Smooth muscle cell (in vitro differentiated cells): ENCODE measurements around the gene MIGA2. TPM values are rescaled to one million over a fixed set of nuclear protein-coding genes. Genes with fewer than 3 reads are reported as not detected.

ENCODE experiments used
- DNase-seq: peaks from one replicate; lab custom pipeline; 2025; ENCODE audit not compliant: unreplicated experiment; lab: John Stamatoyannopoulos, UW
- H2AFZ ChIP-seq: fragments of 200-600 bp; sonication (generic); 2 replicates; pipeline ENCODE4 v1.6.0; 2016; ENCODE audit warnings: antibody characterized with exemption, low read depth, mild to moderate bottlenecking
- H3F3A ChIP-seq: fragments of 200-600 bp; sonication (generic); 2 replicates; pipeline ENCODE4 v1.6.0; 2017; ENCODE audit warnings: antibody characterized with exemption, low read depth
- H3K27ac ChIP-seq: fragments of 200-600 bp; sonication (generic); 2 replicates; pipeline ENCODE4 v1.5.1; 2016; ENCODE audit warnings: low read depth, mild to moderate bottlenecking
- H3K27me3 ChIP-seq: fragments of 200-600 bp; sonication (generic); 2 replicates; pipeline ENCODE4 v1.6.1; 2016; ENCODE audit warnings: low read depth, mild to moderate bottlenecking
- H3K36me3 ChIP-seq: fragments of 200-600 bp; sonication (generic); 2 replicates; pipeline ENCODE4 v1.5.1; 2016; ENCODE audit warnings: low read depth
- H3K4me1 ChIP-seq: fragments of 200-600 bp; sonication (generic); 2 replicates; pipeline ENCODE4 v1.5.1; 2016; ENCODE audit warnings: low read depth
- H3K4me2 ChIP-seq: fragments of 200-600 bp; sonication (generic); 2 replicates; pipeline ENCODE4 v1.6.0; 2016; ENCODE audit warnings: mild to moderate bottlenecking
- H3K4me3 ChIP-seq: fragments of 200-600 bp; sonication (generic); 2 replicates; pipeline ENCODE4 v1.5.1; 2016; ENCODE audit warnings: mild to moderate bottlenecking
- H3K79me2 ChIP-seq: fragments of 200-600 bp; sonication (generic); 2 replicates; pipeline ENCODE4 v1.6.0; 2016; ENCODE audit warnings: low read depth, mild to moderate bottlenecking
- H3K9ac ChIP-seq: fragments of 200-600 bp; sonication (generic); 2 replicates; pipeline ENCODE4 v1.6.0; 2016; ENCODE audit warnings: low read depth
- H3K9me3 ChIP-seq: fragments of 200-600 bp; sonication (generic); replicated peaks from 2 replicates; pipeline ENCODE4 v1.5.1; 2016; ENCODE audit warnings: low read depth
- H4K20me1 ChIP-seq: fragments of 200-600 bp; sonication (generic); 2 replicates; pipeline ENCODE4 v1.6.0; 2016; ENCODE audit warnings: low read depth
- WGBS: methylation state at CpG from one replicate; pipeline ENCODE4 v1.1.7; 2016; ENCODE audit warnings: low lambda C conversion rate; 5-methylcytosine and 5-hydroxymethylcytosine counted together
- polyA plus RNA-seq: library from polyadenylated mRNA; unstranded; fragments of >200 nt; fragmentation: Nextera tagmentation; extraction: Ambion mirVana; gene quantifications from 2 replicates; pipeline ENCODE4 v1.2.1, GENCODE V29; 2016
- total RNA-seq: library from RNA; depleted of rRNA; stranded (reverse); fragments of >200 nt; gene quantifications from 2 replicates; pipeline ENCODE4 v1.2.3, GENCODE V29; 2014
- TF ChIP-seq, protein P1 (sequence below): fragments of 200-600 bp; sonication (generic); IDR thresholded peaks from 2 replicates; pipeline ENCODE4 v1.5.1; 2017; ENCODE audit warnings: borderline replicate concordance, mild to moderate bottlenecking, antibody characterized with exemption; ENCODE audit not compliant: insufficient read depth, poor library complexity, severe bottlenecking

Gene MIGA2
- total and polyA plus RNA-seq, 2 experiments from 2014 or later: 18.1 to 21.6 TPM

DNA sequence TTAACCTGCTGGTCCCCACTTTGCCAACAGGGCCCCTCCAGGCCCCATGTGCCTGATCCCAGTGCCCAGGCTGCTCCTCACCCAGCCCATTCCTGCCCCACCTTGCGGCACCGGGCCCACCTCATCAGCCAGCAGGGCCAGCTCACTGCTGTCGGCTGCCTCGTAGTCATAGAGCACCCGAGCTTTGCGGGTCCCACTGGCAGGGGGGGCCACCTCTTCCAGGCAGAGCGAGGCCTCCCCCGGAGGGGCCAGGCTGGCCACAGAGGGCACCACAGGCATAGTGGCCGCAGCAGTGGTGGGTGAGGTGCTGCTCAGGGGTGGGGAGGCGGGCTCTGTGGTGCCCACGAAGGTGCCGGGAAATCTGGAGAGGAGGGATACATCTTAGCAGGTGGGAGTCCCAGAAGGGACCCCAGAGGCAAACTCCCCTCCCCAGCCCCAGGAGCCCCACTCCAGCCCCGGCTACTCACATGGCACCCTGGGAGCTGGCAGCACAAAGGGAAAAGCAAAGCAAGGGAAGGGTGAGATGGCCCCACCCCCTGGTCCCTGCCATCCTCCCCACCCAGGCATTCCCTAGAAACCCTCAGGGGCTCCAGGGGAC, 27.3 kb upstream of the MIGA2 start:
- H4K20me1 ChIP-seq: peaks cover 3% of the 10 kb centered on the region
- no peak overlapping the region for H2AFZ ChIP-seq
- no peak overlapping the region for H3K9ac ChIP-seq
- no peaks in the 10 kb centered on the region for H3K27me3 ChIP-seq
- 93% methylated on average over 12 of the region's 13 CpGs for WGBS
- no peak overlapping the region for H3K27ac ChIP-seq
- no peaks in the 10 kb centered on the region for H3K79me2 ChIP-seq
- no peaks in the 10 kb centered on the region for H3K4me1 ChIP-seq
- no peak overlapping the region for H3K4me3 ChIP-seq
- no peaks in the 10 kb centered on the region for H3F3A ChIP-seq
- DNase-seq: no peak
- no peaks in the 10 kb centered on the region for H3K9me3 ChIP-seq
- TF ChIP-seq, protein P1, sequence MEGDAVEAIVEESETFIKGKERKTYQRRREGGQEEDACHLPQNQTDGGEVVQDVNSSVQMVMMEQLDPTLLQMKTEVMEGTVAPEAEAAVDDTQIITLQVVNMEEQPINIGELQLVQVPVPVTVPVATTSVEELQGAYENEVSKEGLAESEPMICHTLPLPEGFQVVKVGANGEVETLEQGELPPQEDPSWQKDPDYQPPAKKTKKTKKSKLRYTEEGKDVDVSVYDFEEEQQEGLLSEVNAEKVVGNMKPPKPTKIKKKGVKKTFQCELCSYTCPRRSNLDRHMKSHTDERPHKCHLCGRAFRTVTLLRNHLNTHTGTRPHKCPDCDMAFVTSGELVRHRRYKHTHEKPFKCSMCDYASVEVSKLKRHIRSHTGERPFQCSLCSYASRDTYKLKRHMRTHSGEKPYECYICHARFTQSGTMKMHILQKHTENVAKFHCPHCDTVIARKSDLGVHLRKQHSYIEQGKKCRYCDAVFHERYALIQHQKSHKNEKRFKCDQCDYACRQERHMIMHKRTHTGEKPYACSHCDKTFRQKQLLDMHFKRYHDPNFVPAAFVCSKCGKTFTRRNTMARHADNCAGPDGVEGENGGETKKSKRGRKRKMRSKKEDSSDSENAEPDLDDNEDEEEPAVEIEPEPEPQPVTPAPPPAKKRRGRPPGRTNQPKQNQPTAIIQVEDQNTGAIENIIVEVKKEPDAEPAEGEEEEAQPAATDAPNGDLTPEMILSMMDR: no peak
- H3K4me2 ChIP-seq: no peak overlapping the region
- no peaks in the 10 kb centered on the region for H3K36me3 ChIP-seq

DNA sequence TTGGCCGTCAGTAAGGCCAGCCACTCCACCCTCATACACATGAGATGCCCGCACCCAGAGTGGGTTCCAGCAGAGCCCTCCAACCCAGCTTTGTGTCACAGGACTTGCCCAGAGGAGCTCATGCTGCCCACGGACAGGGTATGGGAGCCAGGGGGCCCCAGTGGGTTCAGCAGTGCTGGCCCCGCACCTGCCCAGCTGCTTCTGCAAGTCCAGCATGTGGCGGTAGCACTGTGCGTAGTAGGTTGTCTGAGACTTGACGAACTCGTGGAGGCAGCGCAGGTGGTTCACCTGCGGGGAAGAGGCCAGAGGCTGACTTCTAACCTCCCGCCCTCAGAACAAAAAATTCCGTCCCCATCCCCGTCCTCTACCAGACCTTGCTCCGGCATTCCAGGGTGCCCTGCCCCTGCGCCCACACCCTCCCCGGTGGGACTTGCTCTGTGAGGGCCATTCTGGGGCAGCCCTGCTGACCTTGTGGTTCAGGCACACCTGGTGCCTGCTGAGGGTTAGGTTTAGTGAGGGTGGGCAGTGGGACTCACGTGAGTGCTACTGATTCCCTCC, 26.8 kb upstream of the MIGA2 start:
- TF ChIP-seq, protein P1: no peak
- Histone ChIP-seq H3K4me2 (no peak overlapping the region), H3F3A (no peaks in the 10 kb centered on the region), H3K4me3 (no peak overlapping the region), H3K27ac (no peak overlapping the region), H3K4me1 (no peaks in the 10 kb centered on the region), H4K20me1 (peaks cover 3% of the 10 kb centered on the region), H3K9ac (no peak overlapping the region), H3K79me2 (no peaks in the 10 kb centered on the region), H3K27me3 (no peaks in the 10 kb centered on the region), H3K9me3 (no peaks in the 10 kb centered on the region), H3K36me3 (no peaks in the 10 kb centered on the region), H2AFZ (no peak overlapping the region)
- 94% methylated on average over 14 of the region's 17 CpGs for WGBS
- no peak for DNase-seq

DNA sequence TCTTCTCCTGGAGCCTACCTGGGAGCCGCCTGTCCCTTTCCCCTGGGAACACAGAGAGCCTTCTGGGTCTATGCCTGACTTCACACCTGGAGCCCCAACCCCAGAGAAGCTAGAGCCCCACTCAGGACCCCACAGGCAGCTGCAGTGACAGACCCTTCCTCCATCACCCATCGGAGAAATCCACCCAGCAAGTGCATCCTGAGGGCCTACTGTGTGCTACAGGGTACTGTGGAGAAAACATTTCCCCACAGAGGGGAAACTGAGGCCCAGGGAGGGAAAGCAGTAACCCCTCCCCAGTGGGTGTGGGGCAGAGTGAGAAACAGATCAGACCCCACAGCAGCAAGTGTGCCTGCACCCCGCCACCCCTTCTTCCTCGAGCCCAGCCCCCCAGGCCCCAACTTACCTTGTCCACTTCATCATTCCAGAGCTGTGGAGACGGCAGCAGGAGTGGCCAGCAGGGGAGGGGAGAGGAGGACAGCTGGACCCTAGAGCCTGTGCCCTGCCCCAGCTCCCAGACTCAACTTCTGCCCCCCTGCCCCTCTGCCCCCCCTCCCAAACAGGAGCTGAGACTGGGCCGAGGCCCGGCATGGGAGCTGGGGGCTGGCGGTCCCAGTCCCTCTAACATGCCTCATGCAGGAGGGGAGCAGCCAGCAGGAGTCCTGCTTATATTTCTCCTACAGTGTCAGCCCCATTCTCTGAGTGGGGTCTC, 26.0 kb upstream of the MIGA2 start:
- no peak for DNase-seq
- Histone ChIP-seq H2AFZ (no peak overlapping the region), H3K4me2 (no peak overlapping the region), H3K27me3 (no peaks in the 10 kb centered on the region), H3K36me3 (no peaks in the 10 kb centered on the region), H3F3A (no peaks in the 10 kb centered on the region), H3K9ac (no peak overlapping the region), H4K20me1 (peaks cover 3% of the 10 kb centered on the region), H3K4me1 (no peaks in the 10 kb centered on the region), H3K79me2 (no peaks in the 10 kb centered on the region), H3K4me3 (no peak overlapping the region), H3K27ac (no peak overlapping the region), H3K9me3 (no peaks in the 10 kb centered on the region)
- TF ChIP-seq, protein P1: no peak
- WGBS: 100% methylated on average over 4 of the region's 8 CpGs
